AG04450 (cell line): ENCODE measurements around the gene FETUB. TPM values are rescaled to one million over a fixed set of nuclear protein-coding genes. Genes with fewer than 3 reads are reported as not detected.

ENCODE experiments used
- CTCF ChIA-PET: fragments of 300-600, 350-600 bp; formaldehyde crosslinking; extraction: SDS; loops from one replicate; lab custom pipeline; 2022; ENCODE audit warnings: antibody characterized with exemption, inconsistent platforms; lab: Charles Lee
- POLR2A ChIA-PET: fragments of 350-600 bp; formaldehyde crosslinking; extraction: SDS; loops from one replicate; lab custom pipeline; 2021; ENCODE audit warnings: antibody characterized with exemption, inconsistent platforms; lab: Yijun Ruan, JAX
- DNase-seq: peaks from one replicate; pipeline ENCODE4 v3.0.0-alpha.2; 2011; ENCODE audit warnings: low read depth, low spot score
- H3K27ac ChIP-seq: one replicate; pipeline ENCODE4 v1.5.1; 2012; ENCODE audit warnings: low read depth, low read length, control low read depth
- H3K27me3 ChIP-seq: one replicate; pipeline ENCODE4 v1.6.0; 2012; ENCODE audit warnings: low read length; ENCODE audit not compliant: control insufficient read depth, insufficient read depth
- H3K4me3 ChIP-seq: 2 replicates; pipeline ENCODE4 v1.5.1; 2011; ENCODE audit warnings: mild to moderate bottlenecking, low read depth, low read length, control low read depth
- H3K9me3 ChIP-seq: 2 replicates; pipeline ENCODE4 v1.5.1; 2012; ENCODE audit warnings: low read length; ENCODE audit not compliant: control insufficient read depth, insufficient read depth
- CTCF ChIP-seq: IDR thresholded peaks from 2 replicates; pipeline ENCODE4 v1.5.1; 2011; ENCODE audit warnings: low read depth, low read length, control low read depth, inconsistent platforms
- polyA plus RNA-seq: library from polyadenylated mRNA; depleted of rRNA; stranded (reverse); fragments of >200 nt; gene quantifications from 2 replicates; pipeline ENCODE4 v1.2.3, GENCODE V29; 2011

The FETUB gene
- polyA plus RNA-seq, 1 experiment, result not detected

GRCh38 chr3:186594591-186595113, 45.5 kb upstream of the FETUB start:
- ChIA-PET CTCF (interaction anchor here (10.4 kb wide), 1 partner anchor 21 kb away, joined by 113 read pairs; no protein-coding TSS in a partner anchor), POLR2A (no interaction called here)
- Histone ChIP-seq H3K27me3 (peaks cover 3% of the 10 kb centered on the region), H3K9me3 (no peaks in the 10 kb centered on the region), H3K27ac (no peak overlapping the region), H3K4me3 (no peak overlapping the region)
- no peak for TF ChIP-seq CTCF
- DNase-seq, result no peak

GRCh38 chr3:186596568-186597287, 43.5 kb upstream of the FETUB start:
- ChIA-PET CTCF (interaction anchor here (0.8 to 10.4 kb wide), 3 partner anchors 12 to 225 kb away, joined by 3 to 113 read pairs (median 3); no protein-coding TSS in a partner anchor), POLR2A (interaction anchor here (0.7 kb wide), 1 partner anchor 1856 kb away, joined by 8 read pairs; no protein-coding TSS in a partner anchor)
- H3K27ac ChIP-seq, result no peak overlapping the region
- H3K9me3 ChIP-seq, result no peaks in the 10 kb centered on the region
- no peak for TF ChIP-seq CTCF
- no peak overlapping the region for H3K4me3 ChIP-seq
- no peak for DNase-seq
- peaks cover 4% of the 10 kb centered on the region for H3K27me3 ChIP-seq

GRCh38 chr3:186598108-186598784, 42.0 kb upstream of the FETUB start:
- no peaks in the 10 kb centered on the region for H3K9me3 ChIP-seq
- no peak overlapping the region for H3K27ac ChIP-seq
- no peak overlapping the region for H3K4me3 ChIP-seq
- POLR2A ChIA-PET, result no interaction called here
- no peak for DNase-seq
- CTCF ChIA-PET, result interaction anchor here (2.0 to 10.4 kb wide), 3 partner anchors 17 to 19 kb away, joined by 7 to 113 read pairs (median 10); no protein-coding TSS in a partner anchor
- TF ChIP-seq CTCF, result no peak
- peaks cover 4% of the 10 kb centered on the region for H3K27me3 ChIP-seq

- H3K27ac ChIP-seq, result no peak overlapping the region
- ChIA-PET POLR2A (no interaction called here), CTCF (interaction anchor here (2.0 to 3.1 kb wide), 2 partner anchors 16 to 18 kb away, joined by 7 to 10 read pairs; no protein-coding TSS in a partner anchor)
- H3K9me3 ChIP-seq, result no peaks in the 10 kb centered on the region
- DNase-seq, result no peak
- H3K4me3 ChIP-seq, result no peak overlapping the region
- TF ChIP-seq CTCF, result no peak
- H3K27me3 ChIP-seq, result peaks cover 4% of the 10 kb centered on the region
Observed at GRCh38 chr3:186598794-186599141, 41.4 kb upstream of the FETUB start.
